HG03095 (cell line): ENCODE results near the gene CORO7.

Source experiments
- ATAC-seq: cut with Tn5 transposase; IDR thresholded peaks from one replicate; pipeline ENCODE4 v1.9.1; 2021; ENCODE audit warnings: moderate library complexity; ENCODE audit not compliant: unreplicated experiment

CORO7 gene

DNA sequence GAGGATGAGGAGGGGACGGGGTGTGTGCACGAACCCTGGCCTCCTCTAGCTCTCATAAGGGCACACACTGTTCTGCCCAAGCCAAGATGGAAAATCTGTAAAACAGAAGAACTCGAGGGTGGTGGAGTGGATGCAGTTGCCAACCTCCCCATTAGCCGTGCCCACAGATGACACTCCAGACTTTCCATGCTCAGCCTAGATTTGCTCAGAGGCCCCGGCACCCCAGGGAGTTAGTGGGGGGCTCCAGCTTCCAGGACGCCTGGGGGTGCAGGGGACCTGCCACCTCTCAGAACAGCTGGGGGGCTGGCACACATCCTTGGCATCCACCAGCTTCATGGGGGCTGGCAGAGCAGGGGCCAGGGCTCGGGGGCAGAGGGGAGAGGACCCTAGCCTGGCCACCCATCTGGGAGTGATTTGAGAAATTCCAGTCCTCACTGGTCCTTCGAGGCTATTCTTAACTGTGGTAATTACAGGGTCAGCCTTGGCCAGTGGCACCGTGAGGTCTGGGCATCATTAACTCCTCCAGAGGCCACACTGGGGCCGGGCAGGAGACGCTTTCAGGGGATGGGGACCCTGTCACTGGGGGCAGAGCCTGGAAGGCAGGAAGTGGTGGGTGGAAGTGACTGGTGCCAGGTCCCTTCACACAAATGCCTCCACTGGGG is 30.5 kb downstream of the CORO7 start:
- ATAC-seq, result no peak

GRCh38 chr16:4385066-4385788 is 31.2 kb downstream of the CORO7 start:
- ATAC-seq, result no peak

DNA sequence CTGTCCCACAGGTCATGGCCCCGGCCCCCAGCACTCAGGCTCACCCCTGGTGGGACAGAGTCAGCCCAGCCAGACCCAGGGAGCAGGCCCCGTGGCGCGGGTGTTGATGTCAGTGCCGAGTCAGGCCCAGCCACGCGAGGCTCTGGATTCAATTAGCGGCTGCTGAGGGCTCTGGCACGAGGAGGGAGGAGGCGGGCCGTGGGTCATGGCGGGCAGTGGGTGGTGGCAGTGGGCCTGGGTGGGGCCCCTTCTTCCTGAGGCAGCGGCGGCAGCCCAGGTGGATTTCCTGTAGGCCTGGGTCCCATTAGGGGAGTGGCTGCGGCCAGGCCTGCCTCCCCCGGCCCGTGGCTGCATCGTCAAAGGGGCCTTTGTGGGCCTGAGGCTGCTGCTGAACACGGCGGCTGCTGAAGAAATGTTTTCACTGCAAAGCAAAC is 31.9 kb downstream of the CORO7 start:
- no peak for ATAC-seq

DNA sequence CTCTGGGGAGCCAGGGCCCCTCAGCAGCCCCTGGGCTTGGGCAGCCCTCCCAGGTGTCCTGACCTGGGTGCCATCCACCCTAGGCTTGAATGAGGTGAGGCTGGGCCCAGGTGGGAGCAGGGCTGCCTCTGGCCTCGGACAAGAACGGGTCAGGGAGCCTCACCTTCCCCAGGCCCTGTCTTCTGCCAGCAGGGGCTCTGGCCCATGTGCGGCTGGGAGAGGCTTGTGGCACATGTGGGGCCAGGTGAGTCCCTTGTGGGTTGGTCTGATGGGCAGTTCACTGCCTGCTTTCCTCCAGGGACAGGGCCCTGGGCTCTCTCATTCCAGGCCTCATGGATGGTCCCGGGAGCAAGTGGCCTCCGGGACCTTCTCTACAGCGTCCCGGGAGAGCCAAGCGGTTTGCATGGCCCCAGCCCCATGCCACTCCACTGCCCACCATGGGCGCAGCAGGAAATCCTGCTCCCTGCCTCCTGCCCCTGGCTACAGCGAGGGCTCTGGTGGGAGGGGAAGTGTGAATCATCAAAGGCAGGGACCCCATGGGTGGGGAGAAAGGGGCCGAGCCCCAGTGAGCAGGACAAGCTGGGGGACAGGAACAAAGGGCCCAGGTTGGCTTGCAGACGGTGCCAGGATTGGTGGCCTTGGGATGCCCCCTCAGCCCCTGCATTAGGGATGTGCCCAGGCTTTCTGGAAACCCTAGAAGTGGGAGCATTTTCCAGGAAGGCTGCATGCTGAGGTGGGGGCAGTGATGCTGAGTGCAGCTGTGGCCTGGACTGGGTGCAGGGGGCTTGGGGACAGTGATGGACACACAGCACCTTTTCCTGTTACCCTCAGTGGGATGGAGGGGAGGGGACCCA is 32.6 kb downstream of the CORO7 start:
- ATAC-seq, result no peak

- ATAC-seq, result no peak
Measured at GRCh38 chr16:4382795-4383357, 33.5 kb downstream of the CORO7 start.

- no peak for ATAC-seq
Measured at GRCh38 chr16:4381935-4382794, 34.2 kb downstream of the CORO7 start.

DNA sequence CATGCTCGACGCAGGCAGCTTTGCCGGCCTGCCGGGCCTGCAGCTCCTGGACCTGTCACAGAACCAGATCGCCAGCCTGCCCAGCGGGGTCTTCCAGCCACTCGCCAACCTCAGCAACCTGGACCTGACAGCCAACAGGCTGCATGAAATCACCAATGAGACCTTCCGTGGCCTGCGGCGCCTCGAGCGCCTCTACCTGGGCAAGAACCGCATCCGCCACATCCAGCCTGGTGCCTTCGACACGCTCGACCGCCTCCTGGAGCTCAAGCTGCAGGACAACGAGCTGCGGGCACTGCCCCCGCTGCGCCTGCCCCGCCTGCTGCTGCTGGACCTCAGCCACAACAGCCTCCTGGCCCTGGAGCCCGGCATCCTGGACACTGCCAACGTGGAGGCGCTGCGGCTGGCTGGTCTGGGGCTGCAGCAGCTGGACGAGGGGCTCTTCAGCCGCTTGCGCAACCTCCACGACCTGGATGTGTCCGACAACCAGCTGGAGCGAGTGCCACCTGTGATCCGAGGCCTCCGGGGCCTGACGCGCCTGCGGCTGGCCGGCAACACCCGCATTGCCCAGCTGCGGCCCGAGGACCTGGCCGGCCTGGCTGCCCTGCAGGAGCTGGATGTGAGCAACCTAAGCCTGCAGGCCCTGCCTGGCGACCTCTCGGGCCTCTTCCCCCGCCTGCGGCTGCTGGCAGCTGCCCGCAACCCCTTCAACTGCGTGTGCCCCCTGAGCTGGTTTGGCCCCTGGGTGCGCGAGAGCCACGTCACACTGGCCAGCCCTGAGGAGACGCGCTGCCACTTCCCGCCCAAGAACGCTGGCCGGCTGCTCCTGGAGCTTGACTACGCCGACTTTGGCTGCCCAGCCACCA is 35.1 kb downstream of the CORO7 start:
- ATAC-seq, result no peak

- ATAC-seq, result no peak
Measured at GRCh38 chr16:4380119-4381063, 36.0 kb downstream of the CORO7 start.

DNA sequence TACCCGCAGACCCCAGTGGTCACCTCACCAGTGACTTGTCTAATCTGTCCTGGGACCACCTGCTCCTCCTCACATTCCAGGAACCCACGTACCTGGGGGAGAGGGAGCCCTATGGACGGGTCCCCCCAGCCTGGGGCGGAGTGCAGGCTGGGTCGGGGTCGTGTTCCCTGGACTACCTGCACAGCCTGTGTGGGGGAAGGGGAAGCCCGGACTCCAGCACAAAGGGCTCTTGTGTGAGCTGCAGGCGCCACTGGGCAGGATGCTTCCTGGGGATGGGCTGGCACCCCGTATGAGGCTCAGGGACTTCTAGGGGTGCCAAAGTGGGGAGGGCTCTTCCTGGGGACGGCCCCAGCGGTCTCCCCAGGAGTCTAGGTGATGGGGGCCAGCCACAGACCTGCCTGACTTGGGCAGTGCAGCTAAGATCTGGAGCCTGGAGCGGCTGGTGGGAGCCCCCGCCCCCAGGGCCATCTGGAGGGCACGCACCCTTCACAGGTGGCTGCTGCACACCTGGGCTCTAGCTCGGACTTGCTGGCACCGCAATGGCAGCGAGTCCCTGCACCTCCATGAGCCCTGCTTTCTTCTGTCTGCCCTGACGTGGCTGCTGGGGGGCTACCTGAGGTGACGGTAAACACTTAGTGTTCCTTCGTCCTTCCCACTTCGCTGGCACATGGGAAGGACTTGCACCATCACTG is 37.3 kb downstream of the CORO7 start:
- ATAC-seq, result no peak

DNA sequence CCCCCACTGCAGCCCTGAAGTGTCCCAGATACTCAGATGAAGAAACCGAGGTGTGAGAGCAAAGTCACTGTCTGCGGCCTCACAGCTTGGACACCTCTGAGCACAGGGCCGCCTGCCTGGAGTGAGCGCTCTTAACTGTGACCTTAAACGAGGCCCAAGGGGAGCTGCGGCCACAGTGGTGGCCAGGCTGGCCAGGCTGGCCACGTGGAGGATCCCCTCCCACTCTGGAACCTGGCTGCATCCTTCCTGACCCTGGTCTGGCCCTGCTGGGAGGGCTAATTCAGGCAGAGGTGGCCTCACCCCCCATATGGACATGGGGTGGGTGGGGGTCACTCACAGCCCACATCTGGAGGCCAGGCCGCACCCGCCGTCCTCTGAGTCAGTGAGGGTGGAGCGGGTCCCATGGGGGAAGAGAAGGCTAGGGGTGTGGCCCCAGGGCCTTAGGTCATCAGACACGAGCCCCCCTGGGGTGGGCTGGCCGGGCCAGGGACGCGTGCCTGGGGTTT is 38.2 kb downstream of the CORO7 start:
- ATAC-seq, result no peak

GRCh38 chr16:4377573-4378154 is 38.7 kb downstream of the CORO7 start:
- no peak for ATAC-seq

DNA sequence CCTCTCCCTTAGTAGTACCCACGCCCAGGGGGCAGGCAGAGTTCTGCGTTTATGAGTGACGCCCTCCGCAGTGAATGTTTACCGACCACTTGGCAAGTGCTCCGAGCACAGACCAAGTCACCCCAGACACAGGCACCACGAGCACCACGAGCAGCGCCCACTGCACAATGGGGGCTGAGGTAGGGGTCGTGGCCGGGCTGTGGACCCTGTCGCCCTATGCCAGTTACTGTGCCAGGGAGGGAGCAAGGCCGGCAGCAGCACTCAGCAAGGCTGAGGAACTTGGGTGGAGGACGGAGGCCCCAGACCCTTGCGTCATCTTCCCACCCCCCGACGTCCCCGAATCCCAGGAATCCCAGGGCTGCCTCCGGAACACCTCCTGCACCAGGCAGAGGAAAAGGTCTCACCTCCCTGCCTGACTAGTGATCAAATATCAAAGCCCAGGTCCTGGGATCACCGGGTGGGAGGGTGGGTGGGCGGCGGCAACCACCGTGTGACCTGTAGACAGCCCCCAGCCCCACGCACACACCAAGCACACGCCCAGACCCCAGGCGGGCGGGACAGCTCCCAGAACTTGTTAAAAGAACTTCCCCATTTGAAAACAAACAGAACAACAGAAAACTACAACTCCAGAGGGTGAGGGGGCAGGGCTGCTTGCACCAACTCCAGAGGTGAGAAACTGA is 39.4 kb downstream of the CORO7 start:
- ATAC-seq, result no peak

GRCh38 chr16:4376126-4376892 is 40.1 kb downstream of the CORO7 start:
- ATAC-seq, result no peak

GRCh38 chr16:4375717-4376116 is 40.7 kb downstream of the CORO7 start:
- ATAC-seq, result no peak

DNA sequence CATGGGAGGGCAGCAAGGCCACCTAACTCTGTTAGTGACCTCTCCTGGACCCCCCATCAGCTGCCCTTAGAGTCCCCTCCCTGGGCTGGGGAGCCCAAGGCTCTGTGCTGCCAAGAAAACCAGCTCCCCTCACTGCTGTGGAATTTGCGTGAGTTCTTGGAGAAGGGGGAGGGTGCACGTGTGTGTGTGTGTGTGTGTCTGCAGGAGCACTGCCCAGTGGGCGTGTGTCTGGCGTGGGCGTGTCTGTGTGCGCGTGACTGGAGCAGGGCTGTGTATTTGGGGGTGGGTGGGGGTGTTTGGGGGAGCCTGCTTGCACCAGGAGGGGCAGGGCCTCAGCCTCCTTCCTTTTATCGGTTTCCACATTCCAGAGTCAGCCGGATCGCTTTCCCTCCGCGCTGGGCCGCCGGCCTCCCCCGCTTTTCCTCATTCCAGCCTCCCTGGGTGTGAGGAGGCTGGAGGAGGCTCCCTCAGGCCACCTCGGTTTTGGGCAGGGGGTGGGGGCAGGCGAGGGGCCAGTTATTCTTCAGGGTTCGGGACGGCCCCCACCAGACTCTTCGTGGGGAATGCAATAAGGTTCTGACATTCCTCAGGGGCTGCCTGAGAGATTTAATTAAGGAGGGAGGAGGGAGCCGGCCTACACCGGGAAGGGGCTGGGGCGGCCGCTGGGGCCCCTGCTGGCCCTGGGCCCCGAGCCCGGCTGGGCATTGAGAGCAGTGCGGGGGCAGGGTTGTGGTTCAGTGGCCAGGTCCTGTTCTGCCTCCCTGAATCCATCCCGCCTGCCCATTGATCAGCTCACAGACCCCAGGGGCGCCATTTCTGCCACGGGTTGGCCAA is 42.3 kb downstream of the CORO7 start:
- ATAC-seq, result no peak
